Central memory CD4-positive, alpha-beta T cell (primary cell): Measurements from ENCODE around the gene FBXO17.
A peak's percentile ranks its signal among the peaks of the same experiment; 100 is the strongest.
"Not testable (repeated sequence)": the region's sequence is repeated elsewhere in the genome, so short reads cannot be mapped to it uniquely, and the experiment has no call there.

ENCODE experiments used
- DNase-seq: peaks from one replicate; pipeline ENCODE4 v3.0.0; 2022

The FBXO17 gene

GRCh38 chr19:38979812-38980211, 4.3 kb upstream of the FBXO17 start:
- DNase-seq, result no peak

GRCh38 chr19:38978326-38978689, 2.8 kb upstream of the FBXO17 start:
- no peak for DNase-seq

GRCh38 chr19:38977445-38978325, 2.1 kb upstream of the FBXO17 start:
- no peak for DNase-seq

GRCh38 chr19:38975861-38976271, 324 bp upstream of the FBXO17 start:
- no peak for DNase-seq

GRCh38 chr19:38974624-38975213, 823 bp downstream of the FBXO17 start:
- no peak for DNase-seq

- no peak for DNase-seq
These were observed 3.9 kb downstream of the FBXO17 start for GRCh38 chr19:38971672-38972071.

GRCh38 chr19:38970664-38971532, 4.6 kb downstream of the FBXO17 start:
- DNase-seq, result no peak

GRCh38 chr19:38966149-38966548, 9.4 kb downstream of the FBXO17 start:
- not testable (repeated sequence) for DNase-seq

GRCh38 chr19:38964738-38965137, 10.8 kb downstream of the FBXO17 start:
- DNase-seq, result no peak

- no peak for DNase-seq
These were observed 15.9 kb downstream of the FBXO17 start for GRCh38 chr19:38959618-38960017.

GRCh38 chr19:38958301-38958700, 17.2 kb downstream of the FBXO17 start:
- DNase-seq, result no peak

GRCh38 chr19:38956264-38956663, 19.3 kb downstream of the FBXO17 start:
- DNase-seq, result no peak

- no peak for DNase-seq
These were observed 21.9 kb downstream of the FBXO17 start for GRCh38 chr19:38953677-38954076.

GRCh38 chr19:38952395-38953165, 23.0 kb downstream of the FBXO17 start:
- peak; percentile 39 for DNase-seq

GRCh38 chr19:38951187-38951586, 24.4 kb downstream of the FBXO17 start:
- DNase-seq, result no peak

GRCh38 chr19:38949580-38950367, 25.8 kb downstream of the FBXO17 start:
- peak; percentile 64 for DNase-seq

GRCh38 chr19:38946229-38947010, 29.1 kb downstream of the FBXO17 start:
- no peak for DNase-seq

- DNase-seq, result no peak
These were observed 29.8 kb downstream of the FBXO17 start for GRCh38 chr19:38945562-38946228.

GRCh38 chr19:38944981-38945506, 30.5 kb downstream of the FBXO17 start:
- DNase-seq, result no peak
